A549 treated with ZK216348 at 1 μM for 4 hours (cell line): ENCODE results near the gene PLOD2. TPM values are rescaled to one million over a fixed set of nuclear protein-coding genes. Genes with fewer than 3 reads are reported as not detected.

Experiments
- total RNA-seq: library from RNA; stranded (reverse); fragments of 200-300 nt; extraction: Qiagen RNA extraction; gene quantifications from 5 replicates; pipeline ENCODE4 v1.2.3, GENCODE V29; 2022; ENCODE audit warnings: low read depth

PLOD2 gene
- total RNA-seq = 75.4 to 142 TPM (median 121 TPM) in 5 replicates

GRCh38 chr3:146160964-146161662 lies at the start of gene PLOD2:
PLOD2 (minus strand) TSS chr3:146161184; CDS start chr3:146160989, 195 bp downstream.

Other genes with a start within 250 kb of the PLOD2 start
- 4.3 to 9.1 TPM (median 6.7 TPM) in 5 replicates for gene PLSCR4, start 89.9 kb upstream of the PLOD2 start, total RNA-seq